Suppressor macrophage (primary cell): Measurements from ENCODE around the gene SEC16A.
"Not testable (repeated sequence)": the region's sequence is repeated elsewhere in the genome, so short reads cannot be mapped to it uniquely, and the experiment has no call there.

Source experiments
- DNase-seq, 4 experiments: peaks; one replicate each; pipeline ENCODE4 v3.0.0-alpha.2; 2020 to 2022

Gene SEC16A

DNA sequence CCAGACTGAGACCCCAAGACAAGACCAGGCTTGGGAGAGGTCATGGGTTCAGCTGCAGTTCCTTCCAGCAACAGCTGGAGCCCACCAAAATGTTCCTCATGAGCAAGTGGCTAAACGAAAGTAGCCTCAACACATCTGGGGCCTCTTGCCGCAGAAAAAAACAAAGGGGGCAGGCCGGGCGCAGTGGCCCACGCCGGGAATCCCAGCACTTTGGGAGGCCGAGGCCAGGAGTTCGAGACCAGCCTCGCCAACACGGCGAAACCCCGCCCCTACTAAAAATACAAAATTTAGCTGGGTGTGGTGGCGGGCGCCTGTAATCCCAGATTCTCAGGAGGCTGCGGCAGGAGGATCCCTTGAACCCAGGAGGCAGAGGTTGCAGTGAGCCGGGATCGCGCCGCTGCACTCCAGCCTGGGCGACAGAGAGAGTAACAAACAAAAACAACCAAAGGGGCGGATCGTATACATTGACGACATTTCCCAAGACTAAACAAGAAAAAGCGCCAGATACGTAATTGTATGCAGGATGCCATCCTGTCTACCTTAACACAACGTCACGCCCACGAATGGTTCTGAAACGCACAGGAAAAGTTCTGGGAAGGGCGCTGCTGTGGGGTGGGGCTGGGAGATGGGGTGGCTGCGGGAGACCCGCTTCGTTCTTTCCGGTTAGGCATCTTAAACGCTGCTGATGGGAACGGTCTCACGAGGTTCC is 44.8 kb downstream of the SEC16A start:
- no peak for DNase-seq

DNA sequence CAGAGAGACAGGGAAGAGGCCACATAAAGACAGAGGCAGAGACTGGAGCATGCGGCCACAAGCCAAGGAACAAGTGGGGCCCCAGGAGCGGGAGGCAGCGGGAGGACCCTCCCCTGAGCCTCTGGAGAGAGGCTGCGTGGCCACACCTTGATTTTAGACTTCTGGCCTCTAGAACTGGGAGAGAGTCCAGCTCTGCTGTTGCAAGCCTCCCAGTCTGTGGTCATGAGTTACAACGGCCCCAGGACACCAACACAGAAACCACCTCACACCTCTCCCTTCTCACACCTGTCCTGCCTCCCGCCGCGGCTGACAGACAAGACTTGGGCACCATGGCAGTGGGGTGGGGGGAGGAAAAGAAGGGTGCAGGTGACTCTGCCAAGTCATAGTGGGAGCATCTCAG is 45.4 kb downstream of the SEC16A start:
- no peak for DNase-seq

DNA sequence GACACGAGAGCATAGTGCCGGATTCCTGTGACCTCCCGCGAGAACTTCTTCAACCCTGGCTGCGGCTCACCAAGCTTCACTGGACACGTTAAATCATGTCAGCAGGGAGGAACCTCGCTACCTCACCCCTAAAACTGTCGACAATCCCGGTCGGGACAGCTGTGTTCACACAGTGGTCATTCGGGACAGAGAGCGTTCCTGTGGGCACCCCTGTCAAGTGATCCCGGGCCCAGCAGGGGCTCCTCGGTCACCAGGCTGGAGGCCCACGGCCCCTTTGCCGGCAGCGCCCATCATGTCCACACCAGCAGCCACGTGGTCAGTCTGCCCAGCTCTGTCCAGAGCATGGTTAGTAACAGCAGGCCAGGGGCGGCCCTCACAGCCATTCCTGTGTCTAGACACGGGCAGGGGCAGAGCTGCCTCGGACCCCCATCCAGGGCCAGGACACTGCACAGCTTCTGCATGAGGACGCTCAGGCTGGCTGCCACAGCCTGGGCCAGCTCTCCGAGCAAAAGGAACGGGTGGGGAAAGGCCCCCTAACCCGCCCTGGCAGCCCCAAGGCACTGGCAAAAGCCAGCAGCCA is 46.7 kb downstream of the SEC16A start:
- no peak for DNase-seq

DNA sequence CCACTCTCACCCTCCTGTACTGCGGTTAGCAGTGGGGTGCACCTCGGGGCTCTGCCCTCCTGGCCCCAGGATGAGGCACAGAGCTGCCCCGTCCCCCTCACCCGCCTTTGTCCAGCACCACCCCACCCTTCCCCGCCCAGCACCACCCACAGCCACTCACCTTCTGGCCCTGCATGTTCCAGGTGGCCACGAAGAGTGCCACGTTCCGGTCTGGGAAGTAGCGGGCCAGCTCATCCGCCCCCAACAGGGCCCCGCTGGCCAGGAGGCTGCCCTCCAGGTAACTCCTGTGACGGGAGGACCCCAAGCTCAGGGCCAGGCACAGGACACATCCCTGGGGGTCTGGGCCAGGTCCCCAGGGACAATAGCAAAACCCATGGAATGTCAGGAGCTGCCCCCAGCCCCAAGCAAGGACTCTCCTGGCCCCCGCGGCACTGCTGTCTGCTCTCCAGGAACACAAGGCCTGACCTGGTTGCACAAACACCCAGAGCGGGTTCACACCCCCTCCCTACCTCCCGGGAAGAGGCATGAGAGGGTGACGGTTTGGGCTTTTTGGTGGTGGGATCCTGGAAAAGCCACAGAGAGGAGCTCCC is 48.2 kb downstream of the SEC16A start:
- no peak for DNase-seq

DNA sequence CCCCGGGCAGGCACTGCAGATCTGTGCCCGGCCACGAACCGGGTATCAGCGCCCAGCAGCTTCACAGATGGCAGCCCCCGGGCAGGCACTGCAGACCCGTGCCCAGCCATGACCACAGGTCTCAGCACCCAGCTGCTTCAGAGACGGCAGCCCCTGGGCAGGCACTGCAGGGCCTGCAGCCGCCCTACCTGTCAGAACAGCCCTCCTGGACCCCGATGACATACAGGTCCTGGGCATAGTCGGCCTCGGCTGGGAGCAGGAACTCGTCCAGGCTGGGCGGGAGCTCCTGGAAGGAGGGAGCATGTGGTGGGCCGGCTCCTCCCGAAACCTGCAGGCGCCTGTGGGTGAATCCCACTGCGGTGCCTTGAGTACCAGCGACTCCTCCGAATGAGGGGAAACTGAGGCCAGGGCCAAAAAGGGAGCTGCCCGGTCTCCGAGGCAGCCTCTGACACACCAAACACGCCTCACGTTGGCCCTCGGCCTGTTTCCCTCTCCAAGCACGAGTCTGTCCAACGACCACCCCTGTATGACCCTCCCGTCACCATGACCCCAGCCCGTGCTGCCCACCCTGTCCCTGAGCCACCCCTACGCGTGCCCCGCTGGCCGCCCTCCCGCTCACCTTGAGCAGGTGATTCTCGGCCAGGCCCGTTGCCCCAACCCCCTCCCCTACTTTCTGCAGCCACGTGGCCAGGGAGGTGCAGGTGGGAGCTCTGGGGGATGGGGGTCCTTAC is 48.8 kb downstream of the SEC16A start:
- no peak for DNase-seq

DNA sequence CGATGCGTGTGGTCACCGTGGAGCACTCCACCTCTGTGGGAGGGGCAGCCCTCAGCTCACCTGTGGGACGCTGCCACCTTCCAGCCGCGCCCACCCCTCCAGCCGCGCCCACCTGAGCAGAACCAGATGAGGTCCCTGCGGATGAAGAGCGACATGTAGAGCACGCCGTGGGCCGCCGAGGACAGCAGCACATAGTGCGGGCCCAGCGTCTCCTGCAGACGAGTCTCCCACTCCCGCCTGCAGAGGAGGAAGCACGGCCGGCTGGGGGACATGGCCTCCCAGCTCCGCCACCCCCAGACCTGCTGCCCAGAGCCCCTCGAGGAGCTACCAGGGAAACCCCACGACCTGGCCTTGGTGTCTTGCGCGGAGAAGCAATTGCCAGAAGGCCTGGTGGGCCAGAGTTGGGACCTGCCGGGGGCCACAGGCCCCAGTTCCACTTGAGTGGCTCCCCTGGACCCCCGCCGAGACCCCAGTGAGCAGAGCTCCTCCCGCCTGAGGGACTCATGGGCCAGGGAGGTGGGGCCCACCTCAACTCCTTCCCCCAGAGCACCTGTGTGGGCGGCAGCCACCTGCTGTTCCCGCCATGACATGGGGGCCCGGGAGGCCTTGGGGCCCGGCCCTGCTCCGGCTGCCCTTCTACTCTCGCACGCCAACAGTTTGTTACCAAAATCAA is 49.7 kb downstream of the SEC16A start:
- DNase-seq = no peak

DNA sequence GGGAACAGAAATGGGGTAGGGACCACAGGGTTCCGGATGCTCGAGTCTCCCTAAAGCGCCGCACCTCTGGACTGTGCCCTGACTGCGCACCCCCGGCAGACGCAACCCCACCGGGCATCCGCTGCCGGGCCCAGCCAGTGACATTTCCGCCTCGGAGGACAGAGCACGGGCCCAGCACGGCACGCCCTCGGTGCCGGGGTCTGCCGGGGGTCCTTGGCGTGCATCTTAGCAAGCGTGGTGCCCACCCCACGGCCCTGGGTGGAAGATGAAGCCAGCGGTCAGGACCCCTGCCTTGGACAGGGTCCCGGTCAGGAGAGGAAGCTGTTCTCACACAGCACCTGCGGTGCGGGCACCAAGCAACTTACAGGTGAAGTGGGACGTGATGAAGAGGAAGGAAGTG is 50.2 kb downstream of the SEC16A start:
- DNase-seq = no peak

DNA sequence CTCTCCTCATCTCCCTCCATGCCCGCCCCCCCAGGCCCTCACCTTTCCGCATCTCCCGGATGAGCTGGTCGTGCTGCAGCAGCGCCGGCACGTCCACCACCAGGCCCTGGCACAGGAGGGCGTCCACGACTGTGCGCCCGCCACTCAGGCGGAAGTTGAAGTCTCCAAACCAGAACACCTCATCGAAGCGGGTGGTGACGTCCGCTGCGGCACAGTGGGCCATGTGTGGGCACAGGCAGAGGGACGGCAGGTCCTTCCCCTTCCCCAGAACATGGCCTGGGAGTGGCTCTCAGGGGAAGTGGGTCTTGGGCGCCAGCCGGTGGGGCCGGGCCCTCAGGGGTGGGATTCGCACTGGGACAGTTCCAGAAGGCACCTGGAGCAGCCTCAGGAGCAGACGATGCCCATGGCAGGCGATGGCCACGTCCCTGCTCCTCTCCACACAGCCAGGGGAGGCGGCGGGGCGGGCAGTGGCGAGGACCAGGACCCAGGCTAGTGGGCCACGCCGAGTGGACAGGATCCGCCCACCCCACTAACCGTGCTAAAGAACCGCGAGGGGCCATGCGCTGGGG is 51.0 kb downstream of the SEC16A start:
- no peak for DNase-seq

DNA sequence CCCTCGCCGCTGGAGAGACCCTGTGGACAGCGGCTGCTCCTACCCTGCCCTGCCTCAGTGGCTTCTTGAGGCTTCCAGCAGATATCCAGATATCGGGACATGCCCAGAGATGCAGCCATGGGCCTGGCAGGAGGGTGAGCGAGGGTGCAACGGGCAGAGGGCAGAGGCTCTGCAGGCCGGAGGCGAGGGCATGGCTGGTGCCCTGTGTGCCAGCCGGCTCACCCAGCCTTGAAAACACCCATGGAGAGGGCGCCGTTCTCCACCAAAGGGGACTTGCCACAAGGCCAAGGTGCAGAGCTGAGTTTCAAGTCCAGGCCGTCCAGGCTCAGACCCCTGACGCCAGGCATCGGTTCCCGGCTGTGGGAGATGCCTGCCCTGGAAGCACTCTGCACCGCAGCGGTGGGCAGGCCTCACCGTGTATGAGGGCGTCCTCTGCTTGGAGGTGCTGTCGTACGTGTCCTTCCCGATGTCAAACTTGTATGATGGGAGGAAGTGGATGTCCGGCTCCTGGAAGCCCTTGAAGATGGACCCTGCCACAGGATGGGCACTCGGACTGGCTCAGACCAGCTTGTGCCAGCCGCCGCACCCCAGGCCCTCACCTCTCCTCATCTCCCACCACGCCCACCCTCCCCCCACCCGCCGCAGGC is 52.1 kb downstream of the SEC16A start:
- no peak for DNase-seq

DNA sequence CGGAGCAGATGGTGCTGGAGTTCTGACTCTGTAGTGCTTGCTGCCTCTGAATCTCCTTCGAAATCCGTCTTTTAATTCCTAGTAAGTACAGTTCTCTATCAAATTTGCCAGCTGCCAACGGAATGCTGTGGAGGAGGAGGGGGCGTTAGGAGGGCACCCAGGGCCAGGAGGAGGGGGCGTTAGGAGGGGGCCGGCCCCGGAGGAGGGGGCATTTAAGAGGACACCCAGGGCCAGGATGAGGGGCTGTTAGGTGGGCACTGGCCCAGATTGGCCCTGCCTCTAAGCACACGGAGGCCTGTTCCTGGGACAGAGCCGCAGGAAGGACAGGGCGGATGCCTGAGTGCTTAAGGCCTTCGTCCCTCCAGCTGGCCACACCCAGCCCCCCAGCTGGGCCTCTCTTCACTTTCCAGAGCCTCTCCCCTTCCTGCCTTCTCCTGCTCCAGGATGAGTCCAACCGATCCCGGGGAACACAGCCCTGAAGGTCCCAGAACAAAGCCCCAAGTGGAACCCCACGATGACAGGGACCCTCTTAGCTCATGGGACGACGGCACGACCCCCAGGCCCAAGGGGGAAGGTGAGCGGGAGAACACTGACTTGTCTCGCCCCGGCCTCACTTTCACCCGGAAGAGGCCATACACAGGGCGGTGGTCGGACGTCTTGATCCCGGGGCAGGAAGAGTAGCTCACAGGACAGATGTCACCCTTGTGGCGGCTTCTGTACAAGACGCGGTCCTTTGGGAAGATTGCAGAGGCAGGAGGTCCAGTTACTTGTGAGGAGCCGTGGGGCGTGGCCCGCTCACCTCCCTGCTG is 53.0 kb downstream of the SEC16A start:
- DNase-seq = no peak

DNA sequence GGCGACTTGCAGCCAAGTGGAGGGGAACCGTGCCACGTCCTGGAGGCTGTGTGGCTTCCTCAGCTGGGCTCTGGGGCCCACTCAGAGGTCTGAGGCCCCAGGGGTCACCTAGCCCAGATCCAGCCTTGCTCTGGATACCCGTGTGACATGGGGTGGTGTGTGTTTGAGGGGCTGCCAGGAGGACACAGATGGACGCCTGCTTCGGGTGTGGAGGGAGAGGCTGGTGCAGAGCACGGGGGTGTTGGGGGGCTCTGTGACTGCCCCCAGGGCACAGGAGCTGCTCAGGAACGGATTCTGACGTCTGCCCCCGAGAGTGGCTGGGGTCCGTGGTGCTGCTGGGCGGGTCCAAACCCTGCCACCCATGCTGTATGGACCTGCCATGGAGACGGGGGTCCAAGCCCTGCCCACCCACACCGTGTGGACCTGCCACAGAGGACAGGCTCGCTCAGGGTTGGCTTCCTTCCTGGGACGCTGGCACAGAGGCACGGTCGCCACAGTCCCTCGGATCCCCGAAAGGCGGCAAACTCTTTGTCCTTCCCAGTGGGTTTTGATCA is 53.7 kb downstream of the SEC16A start:
- no peak for DNase-seq

DNA sequence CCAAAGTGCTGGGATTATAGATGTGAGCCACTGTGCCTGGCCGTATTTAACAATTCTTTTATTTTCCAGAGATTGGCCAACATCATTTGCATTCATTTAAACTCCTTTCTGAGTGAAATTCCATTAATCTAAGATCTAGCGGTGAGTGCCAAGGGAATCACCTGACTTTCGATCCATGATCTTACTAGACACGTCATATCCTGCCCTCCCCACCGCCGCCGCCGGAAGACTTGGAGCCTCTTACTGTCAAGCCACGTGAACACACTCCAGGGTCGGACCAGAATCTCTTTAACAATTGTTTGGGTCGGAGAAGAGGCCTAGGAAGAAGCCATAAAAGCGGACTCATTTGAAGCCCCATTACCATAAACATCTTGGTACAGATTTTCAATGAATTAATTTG is 56.1 kb downstream of the SEC16A start:
- DNase-seq = no peak

DNA sequence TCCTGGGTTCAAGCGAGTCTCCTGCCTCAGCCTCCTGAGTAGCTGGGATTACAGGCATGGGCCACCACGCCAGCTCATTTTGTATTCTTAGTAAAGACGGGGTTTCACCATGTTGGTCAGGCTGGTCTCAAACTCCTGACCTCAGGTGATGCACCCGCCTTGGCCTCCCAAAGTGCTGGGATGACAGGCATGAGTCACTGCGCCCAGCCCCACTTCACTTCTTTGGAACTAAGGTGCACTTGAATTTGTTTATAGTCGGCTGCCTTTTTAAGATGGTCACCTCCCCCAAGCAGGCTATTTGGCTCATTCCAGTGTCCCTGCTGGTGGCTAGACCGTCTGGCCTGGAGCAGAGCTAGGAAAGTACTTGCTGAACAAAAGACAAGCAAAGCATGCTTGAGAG is 57.5 kb downstream of the SEC16A start:
- not testable (repeated sequence) for DNase-seq

DNA sequence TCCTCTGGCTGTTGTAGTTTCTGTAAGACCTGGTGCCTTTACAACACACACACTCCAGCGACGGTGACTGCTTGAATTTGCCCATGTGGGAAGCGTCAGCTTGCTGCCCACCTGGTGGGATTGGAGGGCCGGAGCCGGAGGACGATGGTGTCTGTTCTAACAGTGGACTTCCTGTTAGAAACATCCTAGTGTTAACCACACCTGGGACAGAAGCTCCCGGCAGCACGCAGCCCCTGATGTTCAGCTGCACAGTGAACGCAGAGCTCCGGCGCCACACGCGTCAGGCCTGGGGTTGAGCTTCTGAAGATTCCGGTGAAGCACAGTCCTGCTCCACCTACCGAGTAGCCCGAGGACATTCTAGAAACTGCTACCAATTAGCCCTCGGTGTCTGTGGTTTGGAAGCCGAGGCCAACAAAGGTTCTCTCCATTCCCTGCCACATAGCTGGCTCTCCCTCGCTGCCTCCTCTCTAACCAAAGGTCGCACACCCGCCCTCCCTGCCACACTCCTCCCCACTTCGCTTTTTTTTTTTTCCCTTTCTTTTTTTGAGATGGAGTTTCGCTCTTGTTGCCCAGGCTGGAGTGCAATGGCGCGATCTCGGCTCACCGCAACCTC is 58.0 kb downstream of the SEC16A start:
- no peak for DNase-seq

DNA sequence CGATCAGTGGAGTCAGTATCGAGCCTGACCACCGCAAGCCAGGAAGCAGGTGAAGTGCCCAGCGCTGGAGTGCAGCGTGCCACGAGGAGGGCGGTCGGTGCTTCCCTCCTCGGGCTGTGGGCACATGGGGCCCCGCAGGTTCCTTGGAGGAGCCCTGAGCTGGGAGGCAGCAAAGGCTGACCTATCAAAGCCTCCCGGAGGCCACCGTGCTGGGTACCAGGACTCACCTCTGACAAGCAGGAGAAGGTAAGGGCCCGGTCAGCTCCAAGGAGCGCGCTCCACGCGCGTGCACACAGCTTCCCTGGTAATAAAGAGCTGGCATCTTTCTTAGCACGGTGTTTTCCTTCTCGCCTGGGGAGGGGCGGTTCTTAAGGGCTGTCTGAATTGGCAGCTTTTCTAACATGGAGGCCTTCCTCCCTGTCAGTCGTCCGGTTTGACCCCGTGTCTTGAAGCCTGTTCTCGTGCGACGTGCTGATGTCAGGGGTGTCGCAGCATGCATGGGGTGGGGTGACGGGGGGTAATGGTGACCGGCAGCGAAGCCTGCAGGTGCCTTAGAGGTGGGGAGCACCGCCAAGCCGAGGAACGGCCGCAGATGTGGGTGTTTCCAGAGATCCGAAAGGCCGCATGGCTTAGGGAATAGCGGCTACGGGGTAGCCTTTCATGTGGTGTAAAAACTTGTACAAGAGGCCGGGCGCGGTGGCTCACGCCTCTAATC is 59.3 kb downstream of the SEC16A start:
- no peak for DNase-seq

DNA sequence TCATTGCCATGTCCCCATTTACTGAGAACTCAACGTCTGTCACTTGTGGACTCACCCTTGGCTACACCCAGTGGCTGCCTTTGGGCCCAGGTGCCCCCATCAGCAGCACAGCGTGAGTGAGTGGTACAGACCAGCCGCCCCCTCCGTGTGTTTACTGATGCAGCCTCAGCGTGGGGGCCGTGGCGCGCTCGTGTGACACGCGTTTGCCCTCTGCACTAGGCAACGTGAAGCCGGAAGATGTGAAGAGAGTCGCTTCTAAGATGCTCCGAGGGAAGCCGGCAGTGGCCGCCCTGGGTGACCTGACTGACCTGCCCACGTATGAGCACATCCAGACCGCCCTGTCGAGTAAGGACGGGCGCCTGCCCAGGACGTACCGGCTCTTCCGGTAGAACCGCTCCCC is 60.0 kb downstream of the SEC16A start:
- DNase-seq = no peak

DNA sequence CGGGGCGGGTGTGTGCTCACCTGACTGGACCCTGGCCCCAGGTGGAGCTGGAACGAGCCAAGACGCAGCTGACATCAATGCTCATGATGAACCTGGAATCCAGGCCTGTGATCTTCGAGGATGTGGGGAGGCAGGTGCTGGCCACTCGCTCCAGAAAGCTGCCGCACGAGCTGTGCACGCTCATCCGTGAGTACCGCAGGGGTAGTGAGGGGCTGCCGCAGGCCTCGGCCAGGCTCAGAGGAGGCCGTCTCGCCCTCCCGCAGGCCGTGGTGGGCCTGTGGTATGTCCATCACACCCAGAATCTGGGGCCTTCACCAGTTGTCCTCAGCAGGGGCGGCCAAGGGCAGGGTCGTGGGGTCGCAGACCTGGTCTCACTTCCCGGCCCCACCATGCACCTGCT is 61.0 kb downstream of the SEC16A start:
- DNase-seq = no peak

DNA sequence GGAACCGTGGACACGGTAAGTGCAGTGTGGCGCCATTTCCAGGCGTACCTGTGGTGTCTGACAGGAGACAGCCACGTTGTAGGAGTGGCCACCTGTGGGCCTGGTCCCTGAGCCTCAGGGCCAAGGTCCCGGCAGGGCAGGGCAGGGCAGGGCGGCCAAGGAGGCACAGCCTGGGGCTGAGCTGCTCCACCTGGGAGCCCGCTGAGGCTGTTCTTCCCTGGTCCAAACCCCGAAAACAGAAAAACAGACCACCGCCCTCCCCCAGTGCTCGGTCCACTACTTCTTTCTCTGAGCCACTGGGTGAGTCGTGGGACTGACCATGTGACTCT is 63.8 kb downstream of the SEC16A start:
- DNase-seq = no peak

DNA sequence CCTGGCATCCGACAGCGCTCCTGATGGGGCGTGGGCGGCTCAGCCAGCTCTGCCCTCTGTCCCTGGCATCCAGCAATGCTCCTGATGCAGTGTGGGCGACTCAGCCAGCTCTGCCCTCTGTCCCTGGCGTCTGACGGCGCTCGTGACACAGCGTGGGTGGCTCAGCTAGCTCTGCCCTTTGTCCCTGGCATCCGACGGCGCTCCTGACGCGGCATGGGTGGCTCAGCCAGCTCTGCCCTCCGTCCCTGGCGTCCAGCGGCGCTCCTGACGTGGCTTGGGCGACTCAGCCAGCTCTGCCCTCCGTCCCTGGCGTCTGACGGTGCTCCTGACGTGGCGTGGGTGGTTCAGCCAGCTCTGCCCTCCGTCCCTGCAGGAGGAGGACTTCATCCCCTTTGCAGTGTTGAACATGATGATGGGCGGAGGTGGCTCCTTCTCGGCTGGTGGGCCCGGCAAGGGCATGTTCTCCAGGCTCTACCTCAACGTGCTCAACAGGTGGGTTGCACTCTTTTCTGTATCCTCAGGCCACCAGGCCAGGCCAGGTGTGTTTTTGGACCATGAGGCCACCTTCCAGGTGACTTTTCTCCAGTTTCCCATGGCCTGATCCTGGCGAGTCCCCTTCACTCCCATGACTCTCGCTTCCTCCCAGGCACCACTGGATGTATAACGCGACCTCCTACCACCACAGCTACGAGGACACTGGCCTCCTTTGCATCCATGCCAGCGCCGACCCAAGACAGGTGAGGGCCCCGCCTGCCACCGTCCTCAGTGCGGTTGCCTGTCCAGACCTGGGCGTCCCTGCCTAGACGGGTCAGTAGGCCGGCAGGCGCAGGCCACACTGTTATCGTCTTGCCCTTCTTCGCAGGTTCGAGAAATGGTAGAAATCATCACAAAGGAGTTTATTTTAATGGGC is 64.4 kb downstream of the SEC16A start:
- no peak for DNase-seq
